Colonic mucosa (tissue), 4 donors: ENCODE results near the gene PAFAH2. TPM values are rescaled to one million over a fixed set of nuclear protein-coding genes. Genes with fewer than 3 reads are reported as not detected.

Source experiments
- DNase-seq: peaks from one replicate; pipeline ENCODE4 v3.0.0-alpha.2; 2020
- H3K27ac ChIP-seq: fragments of 200-600 bp; one replicate; pipeline ENCODE4 v1.8.0; 2021
- H3K27me3 ChIP-seq: fragments of 200-600 bp; one replicate; pipeline ENCODE4 v1.8.0; 2021
- H3K36me3 ChIP-seq: fragments of 200-600 bp; one replicate; pipeline ENCODE4 v1.8.0; 2021
- H3K4me1 ChIP-seq: fragments of 200-600 bp; one replicate; pipeline ENCODE4 v1.8.0; 2021; ENCODE audit warnings: mild to moderate bottlenecking
- H3K4me3 ChIP-seq: fragments of 200-600 bp; one replicate; pipeline ENCODE4 v1.8.0; 2021
- H3K9ac ChIP-seq, 2 donors: one replicate each; pipeline ENCODE4 v1.7.0; 2013; ENCODE audit warnings: control low read depth in 2 of 2, low read depth in 2 of 2, low read length in 2 of 2
- H3K9me3 ChIP-seq: fragments of 200-600 bp; one replicate; pipeline ENCODE4 v1.8.0; 2021
- intact Hi-C: fragments of 100-400 bp; cut with DNase I; formaldehyde crosslinking; loops from one replicate; pipeline ENCODE4 v1.14.1; 2022
- total RNA-seq, 2 donors: library from RNA; stranded (reverse); fragmentation: NEBNext Ultra II Directional in 1 of 2; extraction: Animal tissue kit (Norgen Biotek cat#: 25700) in 1 of 2; gene quantifications; one replicate each; pipeline ENCODE4 v1.2.1, GENCODE V29; 2021
- TF ChIP-seq, protein P1 (sequence below): fragments of 200-600 bp; IDR thresholded peaks from one replicate; pipeline ENCODE4 v1.8.0; 2022; ENCODE audit warnings: antibody characterized with exemption, mild to moderate bottlenecking
- donor health status: healthy.
- donor health status: DM: no; HTN: no; CAD: no.
- donor health status: DM: no; HTN: no; CAD: no.

The PAFAH2 gene
- total RNA-seq, 2 donors from 2014 or later = 34.8 to 40.8 TPM

DNA sequence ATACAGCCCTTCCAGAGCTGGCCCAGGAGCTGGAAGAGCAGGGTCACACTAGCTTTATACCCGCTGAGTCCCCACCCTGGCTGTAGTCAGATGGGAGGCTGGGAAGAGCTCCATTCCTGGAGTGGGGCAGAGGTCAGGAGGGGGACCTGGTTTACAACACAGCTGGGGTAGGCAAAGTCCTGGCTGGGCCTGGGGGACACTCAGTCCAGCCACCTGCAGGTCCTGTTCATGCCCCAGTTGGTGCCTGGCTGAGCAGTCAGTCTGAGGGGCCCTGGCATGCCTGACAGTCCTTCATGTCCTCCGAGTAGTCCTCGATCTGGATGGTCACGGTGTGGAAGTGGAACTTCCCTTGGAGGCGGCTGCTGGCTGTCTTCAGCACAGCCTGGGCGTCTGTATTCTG lies 41.0 kb upstream of the PAFAH2 start:
- no peaks in the 10 kb centered on the region for H3K36me3 ChIP-seq
- no peak overlapping the region for H3K27ac ChIP-seq
- DNase-seq = no peak
- no peak overlapping the region for H3K9ac ChIP-seq
- H3K27me3 ChIP-seq = no peaks in the 10 kb centered on the region
- TF ChIP-seq, protein P1, sequence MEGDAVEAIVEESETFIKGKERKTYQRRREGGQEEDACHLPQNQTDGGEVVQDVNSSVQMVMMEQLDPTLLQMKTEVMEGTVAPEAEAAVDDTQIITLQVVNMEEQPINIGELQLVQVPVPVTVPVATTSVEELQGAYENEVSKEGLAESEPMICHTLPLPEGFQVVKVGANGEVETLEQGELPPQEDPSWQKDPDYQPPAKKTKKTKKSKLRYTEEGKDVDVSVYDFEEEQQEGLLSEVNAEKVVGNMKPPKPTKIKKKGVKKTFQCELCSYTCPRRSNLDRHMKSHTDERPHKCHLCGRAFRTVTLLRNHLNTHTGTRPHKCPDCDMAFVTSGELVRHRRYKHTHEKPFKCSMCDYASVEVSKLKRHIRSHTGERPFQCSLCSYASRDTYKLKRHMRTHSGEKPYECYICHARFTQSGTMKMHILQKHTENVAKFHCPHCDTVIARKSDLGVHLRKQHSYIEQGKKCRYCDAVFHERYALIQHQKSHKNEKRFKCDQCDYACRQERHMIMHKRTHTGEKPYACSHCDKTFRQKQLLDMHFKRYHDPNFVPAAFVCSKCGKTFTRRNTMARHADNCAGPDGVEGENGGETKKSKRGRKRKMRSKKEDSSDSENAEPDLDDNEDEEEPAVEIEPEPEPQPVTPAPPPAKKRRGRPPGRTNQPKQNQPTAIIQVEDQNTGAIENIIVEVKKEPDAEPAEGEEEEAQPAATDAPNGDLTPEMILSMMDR = no peak
- peaks cover 3% of the 10 kb centered on the region for H3K4me1 ChIP-seq
- H3K4me3 ChIP-seq = no peak overlapping the region
- intact Hi-C loops = loop anchor here (5.0 kb wide), 2 partner anchors 63 to 108 kb away; no protein-coding TSS in a partner anchor
- no peaks in the 10 kb centered on the region for H3K9me3 ChIP-seq

DNA sequence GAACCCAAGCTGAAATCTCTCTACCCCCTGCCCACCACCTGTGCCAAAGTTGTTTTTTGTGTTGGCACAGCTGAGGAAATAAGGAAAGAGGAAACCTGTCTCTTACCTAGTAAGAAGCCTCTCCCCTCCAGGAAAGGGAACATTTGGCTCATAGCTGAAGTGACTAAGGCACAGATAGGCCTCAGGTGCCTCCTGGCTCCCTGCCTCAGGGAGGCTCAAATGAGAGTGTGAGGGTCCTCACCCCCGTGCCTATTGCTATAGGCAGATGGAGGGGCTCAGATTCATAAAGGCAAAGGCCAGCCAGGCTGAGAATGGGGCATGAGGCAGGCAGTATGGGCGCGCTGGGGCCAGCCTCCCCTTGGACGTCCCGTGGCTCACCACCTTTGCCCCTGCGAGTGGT lies 40.6 kb upstream of the PAFAH2 start:
- Histone ChIP-seq H3K36me3 (no peaks in the 10 kb centered on the region), H3K4me1 (peaks cover 3% of the 10 kb centered on the region), H3K27me3 (no peaks in the 10 kb centered on the region), H3K27ac (no peak overlapping the region), H3K4me3 (no peak overlapping the region), H3K9ac (no peak overlapping the region), H3K9me3 (no peaks in the 10 kb centered on the region)
- TF ChIP-seq, protein P1 = no peak
- no peak for DNase-seq
- intact Hi-C loops = loop anchor here (5.0 kb wide), 2 partner anchors 64 to 109 kb away; no protein-coding TSS in a partner anchor

DNA sequence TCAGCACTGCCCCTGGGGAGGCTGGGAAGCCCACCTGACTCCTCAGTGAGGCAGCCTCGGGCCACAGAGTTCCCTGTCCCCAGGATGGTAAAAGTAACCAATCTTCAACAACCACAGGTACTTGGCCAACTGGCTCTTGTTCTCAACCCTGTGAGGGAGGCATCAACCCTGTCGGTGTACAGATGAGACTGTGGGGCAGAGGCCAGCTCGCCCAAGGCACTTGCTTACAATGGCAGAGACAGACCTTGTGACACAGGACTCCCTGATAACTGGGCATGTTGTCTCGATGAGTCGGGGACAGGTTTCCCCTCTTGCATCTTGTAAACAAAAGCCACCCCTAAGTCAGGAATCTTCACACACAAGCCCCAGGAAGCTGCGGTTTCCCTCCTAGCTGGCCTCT lies 40.0 kb upstream of the PAFAH2 start:
- Histone ChIP-seq H3K9ac (no peak overlapping the region), H3K27me3 (no peaks in the 10 kb centered on the region), H3K4me3 (no peak overlapping the region), H3K27ac (no peak overlapping the region), H3K4me1 (peaks cover 3% of the 10 kb centered on the region), H3K36me3 (no peaks in the 10 kb centered on the region), H3K9me3 (no peaks in the 10 kb centered on the region)
- intact Hi-C loops = loop anchor here (5.0 kb wide), 2 partner anchors 64 to 109 kb away; no protein-coding TSS in a partner anchor
- DNase-seq = no peak
- TF ChIP-seq, protein P1 = no peak

DNA sequence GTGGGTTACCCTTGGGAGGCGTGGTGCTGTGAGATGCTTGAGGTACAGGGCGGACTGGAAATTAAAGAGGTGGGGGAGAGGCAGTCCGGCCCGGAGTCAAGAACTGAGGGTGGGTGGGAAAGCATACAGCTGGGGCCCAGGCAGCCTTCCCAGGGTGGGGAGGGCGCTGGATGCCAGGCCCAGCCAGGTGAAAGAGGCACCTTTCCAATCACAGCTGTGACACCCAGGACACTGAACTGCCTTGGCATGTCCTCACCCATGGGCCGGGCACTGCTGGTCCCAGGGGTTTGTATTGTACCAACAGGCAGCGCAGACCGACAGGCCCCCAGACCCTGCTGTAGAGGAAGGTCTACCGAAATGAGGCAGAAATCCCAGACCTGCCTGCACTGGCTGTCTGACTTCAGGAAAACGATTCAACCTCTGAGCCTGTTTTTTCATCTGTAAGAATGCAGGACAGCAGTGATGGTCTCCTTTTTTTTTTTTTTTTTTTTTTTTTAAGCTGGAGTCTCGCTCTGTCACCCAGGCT lies 39.0 kb upstream of the PAFAH2 start:
- no peaks in the 10 kb centered on the region for H3K9me3 ChIP-seq
- intact Hi-C loops = loop anchor here (5.0 kb wide), 2 partner anchors 65 to 110 kb away; no protein-coding TSS in a partner anchor
- no peak for DNase-seq
- peaks cover 3% of the 10 kb centered on the region for H3K4me1 ChIP-seq
- no peak overlapping the region for H3K4me3 ChIP-seq
- H3K27me3 ChIP-seq = no peaks in the 10 kb centered on the region
- TF ChIP-seq, protein P1 = no peak
- no peak overlapping the region for H3K9ac ChIP-seq
- no peak overlapping the region for H3K27ac ChIP-seq
- H3K36me3 ChIP-seq = no peaks in the 10 kb centered on the region

DNA sequence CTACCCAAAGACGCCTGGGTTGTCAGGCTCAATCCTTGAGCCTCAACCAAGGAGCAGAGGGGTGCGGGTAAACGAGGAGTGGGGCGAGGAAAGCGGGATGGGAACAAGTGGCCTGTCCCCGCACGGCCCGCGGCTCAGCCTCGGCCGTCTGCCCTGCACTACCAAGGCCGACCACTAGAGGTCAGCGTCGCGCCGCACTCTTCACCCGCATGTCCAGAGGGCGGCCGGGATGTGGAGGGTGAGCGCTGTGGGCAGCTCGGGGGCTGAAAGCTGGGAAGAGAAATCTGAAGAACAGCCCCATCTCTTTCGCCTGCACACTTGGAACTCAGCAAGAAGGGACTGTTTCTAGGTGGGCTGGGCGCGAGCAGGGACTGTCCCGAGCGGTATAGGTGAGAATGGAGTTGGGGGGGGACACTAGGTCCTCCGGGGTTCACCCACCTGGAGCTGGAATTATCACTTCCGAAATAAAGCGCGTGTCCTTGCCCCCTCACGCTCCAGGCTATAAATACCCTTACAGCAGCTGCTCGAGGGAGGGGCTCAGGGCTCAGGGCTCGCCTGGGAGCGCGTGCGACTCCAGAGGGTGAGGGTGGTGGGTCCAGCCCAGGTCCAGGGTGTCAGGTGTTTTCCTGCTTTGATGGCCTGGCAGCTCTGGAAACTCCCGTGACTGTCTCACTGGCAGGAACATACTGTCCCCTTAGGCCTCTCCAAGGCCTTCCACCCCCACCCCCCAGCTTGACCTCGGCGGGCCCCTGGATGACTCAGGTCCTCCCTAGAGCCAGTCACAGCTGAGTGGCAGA lies 38.3 kb upstream of the PAFAH2 start:
- H3K9me3 ChIP-seq = no peaks in the 10 kb centered on the region
- DNase-seq = peak; percentile 89
- H3K4me1 ChIP-seq = peaks cover 3% of the 10 kb centered on the region
- peak overlapping the region; percentile 77 for H3K4me3 ChIP-seq
- H3K9ac ChIP-seq = peak overlapping the region; percentile 82 to 92
- H3K36me3 ChIP-seq = no peaks in the 10 kb centered on the region
- no peaks in the 10 kb centered on the region for H3K27me3 ChIP-seq
- intact Hi-C loops = loop anchor here (5.0 kb wide), 2 partner anchors 66 to 111 kb away; no protein-coding TSS in a partner anchor
- TF ChIP-seq, protein P1 = peak; percentile 100
- H3K27ac ChIP-seq = peak overlapping the region; percentile 45
